ENCODE data around the gene NGB.
"Not testable (repeated sequence)": the region's sequence is repeated elsewhere in the genome, so short reads cannot be mapped to it uniquely, and the experiment has no call there.

NGB gene

GRCh38 chr14:77290705-77291104 is 19.7 kb upstream of the NGB start:
- no peak for DNase-seq

GRCh38 chr14:77286576-77286975 is 15.6 kb upstream of the NGB start:
- DNase-seq = no peak

GRCh38 chr14:77284466-77284865 is 13.5 kb upstream of the NGB start:
- DNase-seq = no peak

GRCh38 chr14:77284066-77284465 is 13.1 kb upstream of the NGB start:
- no peak for DNase-seq

- no peak for DNase-seq
Measured at GRCh38 chr14:77281852-77282410, 10.9 kb upstream of the NGB start.

- not testable (repeated sequence) for DNase-seq
Measured at GRCh38 chr14:77280921-77281320, 9.9 kb upstream of the NGB start.

GRCh38 chr14:77279719-77280118 is 8.7 kb upstream of the NGB start:
- DNase-seq = no peak

- no peak for DNase-seq
Measured at GRCh38 chr14:77278461-77279230, 7.6 kb upstream of the NGB start.

- DNase-seq = no peak
Measured at GRCh38 chr14:77276959-77277358, 6.0 kb upstream of the NGB start.

GRCh38 chr14:77276295-77276935 is 5.4 kb upstream of the NGB start:
- no peak for DNase-seq

GRCh38 chr14:77275601-77276017 is 4.6 kb upstream of the NGB start:
- DNase-seq = no peak

- no peak for DNase-seq
Measured at GRCh38 chr14:77275041-77275580, 4.1 kb upstream of the NGB start.

GRCh38 chr14:77273796-77274195 is 2.8 kb upstream of the NGB start:
- no peak for DNase-seq

- no peak for DNase-seq
Measured at GRCh38 chr14:77272261-77272660, 1.3 kb upstream of the NGB start.

GRCh38 chr14:77270361-77271112 is 469 bp downstream of the NGB start:
- DNase-seq = no peak

- no peak for DNase-seq
Measured at GRCh38 chr14:77268989-77269600, 1.9 kb downstream of the NGB start.

- no peak for DNase-seq
Measured at GRCh38 chr14:77267937-77268699, 2.9 kb downstream of the NGB start.

GRCh38 chr14:77266336-77266735 is 4.7 kb downstream of the NGB start:
- no peak for DNase-seq

GRCh38 chr14:77265561-77266335 is 5.3 kb downstream of the NGB start:
- DNase-seq = no peak

GRCh38 chr14:77265187-77265515 is 5.9 kb downstream of the NGB start:
- no peak for DNase-seq

- no peak for DNase-seq
Measured at GRCh38 chr14:77264466-77265186, 6.4 kb downstream of the NGB start.

All from activated gamma-delta T cell treated with Interleukin-2 at 50 U/mL for 16 hours (primary cell).